B cell (primary cell): ENCODE results near the gene FKRP. TPM values are rescaled to one million over a fixed set of nuclear protein-coding genes. Genes with fewer than 3 reads are reported as not detected.

ENCODE experiments used
- ATAC-seq: fragments of 200-7000 bp; cut with Tn5 transposase; one replicate; pipeline ENCODE4 v1.10.0; 2021; ENCODE audit warnings: low read depth, mild to moderate bottlenecking, moderate number of reproducible peaks, moderate library complexity
- CTCF ChIA-PET: fragments of 350-600 bp; sonication (Branson Sonifier 250); formaldehyde crosslinking; loops from one replicate; lab custom pipeline; 2021; ENCODE audit warnings: antibody characterized with exemption, inconsistent platforms; lab: Charles Lee
- POLR2A ChIA-PET: fragments of 350-600 bp; sonication (Branson Sonifier 250); formaldehyde crosslinking; loops from one replicate; lab custom pipeline; 2021; ENCODE audit warnings: antibody characterized with exemption; lab: Charles Lee
- DNase-seq: peaks from one replicate; pipeline ENCODE4 v3.0.0; 2013
- H2AFZ ChIP-seq: 2 replicates; pipeline ENCODE4 v1.6.1; 2012; ENCODE audit warnings: mild to moderate bottlenecking, low read depth, low read length; ENCODE audit not compliant: insufficient read depth, poor library complexity, severe bottlenecking
- H3K27ac ChIP-seq, 2 donors: 1 replicate in 1 of 2; 2 replicates in 1 of 2; pipeline ENCODE4 v1.5.1; 2012 to 2013; ENCODE audit warnings: low read length in 2 of 2, mild to moderate bottlenecking in 2 of 2, moderate library complexity in 1 of 2
- H3K27me3 ChIP-seq, 4 experiments: fragments of 200-600 bp in 1 of 4; sonication (generic) in 1 of 4; replicated peaks in 1 of 4; 1 replicate in 2 of 4; 2 replicates in 2 of 4; pipeline versions ENCODE4 v1.6.1 to v1.7.0; 2013 to 2016; ENCODE audit warnings: low read length in 3 of 4, mild to moderate bottlenecking in 2 of 4, mixed read lengths in 1 of 4, moderate library complexity in 1 of 4; ENCODE audit not compliant: insufficient read depth in 4 of 4, control insufficient read depth in 3 of 4; ENCODE audit errors: control extremely low read depth in 1 of 4
- H3K36me3 ChIP-seq, 2 experiments: replicated peaks in 1 of 2; 1 replicate in 1 of 2; 2 replicates in 1 of 2; pipeline versions ENCODE4 v1.6.1 to v1.7.1; 2013; ENCODE audit warnings: low read length in 1 of 2; ENCODE audit not compliant: insufficient read depth in 2 of 2, control insufficient read depth in 1 of 2; ENCODE audit errors: control extremely low read depth in 1 of 2, extremely low read depth in 1 of 2
- H3K4me1 ChIP-seq, 2 donors: fragments of 200-600 bp in 1 of 2; sonication (generic) in 1 of 2; 1 replicate in 1 of 2; 2 replicates in 1 of 2; pipeline versions ENCODE4 v1.5.1 to v1.6.1; 2013 to 2017; ENCODE audit warnings: low read length in 2 of 2; ENCODE audit not compliant: control insufficient read depth in 2 of 2, insufficient read depth in 2 of 2
- H3K4me2 ChIP-seq: replicated peaks from 2 replicates; pipeline ENCODE3; 2012; ENCODE audit warnings: mild to moderate bottlenecking, low read depth, low read length; ENCODE audit not compliant: poor library complexity, severe bottlenecking
- H3K4me3 ChIP-seq, 5 experiments: fragments of 200-600 bp in 1 of 5; sonication (generic) in 1 of 5; 1 replicate in 3 of 5; 2 replicates in 2 of 5; pipeline versions ENCODE4 v1.5.1 to v1.7.0; 2011 to 2016; ENCODE audit warnings: low read length in 4 of 5, mild to moderate bottlenecking in 4 of 5, low read depth in 2 of 5, control low read depth in 1 of 5, moderate library complexity in 1 of 5; ENCODE audit not compliant: insufficient read depth in 1 of 5; ENCODE audit errors: control extremely low read depth in 1 of 5, extremely low read depth in 1 of 5
- H3K79me2 ChIP-seq: fragments of 200-600 bp; sonication (generic); one replicate; pipeline ENCODE4 v1.6.0; 2016; ENCODE audit warnings: low read length; ENCODE audit not compliant: control insufficient read depth, insufficient read depth
- H3K9ac ChIP-seq: fragments of 200-600 bp; sonication (generic); 2 replicates; pipeline ENCODE4 v1.6.1; 2017; ENCODE audit warnings: mild to moderate bottlenecking, low read length, moderate library complexity
- H3K9me3 ChIP-seq, 3 donors: one replicate each; pipeline versions ENCODE4 v1.6.1 to v1.7.1; 2013; ENCODE audit warnings: low read length in 2 of 3; ENCODE audit not compliant: control insufficient read depth in 2 of 3, insufficient read depth in 1 of 3; ENCODE audit errors: control extremely low read depth in 1 of 3
- H4K20me1 ChIP-seq: 2 replicates; pipeline ENCODE4 v1.6.0; 2012; ENCODE audit warnings: mild to moderate bottlenecking, low read length; ENCODE audit not compliant: insufficient read depth, control insufficient read depth, poor library complexity, severe bottlenecking
- H3K27ac Mint-ChIP-seq: one replicate; pipeline ENCODE4 v1.8.0; 2021; ENCODE audit warnings: mixed read lengths
- H3K27me3 Mint-ChIP-seq: one replicate; pipeline ENCODE4 v1.8.0; 2021; ENCODE audit warnings: mixed read lengths
- H3K4me1 Mint-ChIP-seq: one replicate; pipeline ENCODE4 v1.8.0; 2021; ENCODE audit warnings: mixed read lengths
- H3K4me3 Mint-ChIP-seq: one replicate; pipeline ENCODE4 v1.8.0; 2021; ENCODE audit warnings: mixed read lengths
- H3K9me3 Mint-ChIP-seq: one replicate; pipeline ENCODE4 v1.8.0; 2022; ENCODE audit warnings: mixed read lengths; ENCODE audit not compliant: insufficient read depth
- CTCF ChIP-seq: fragments of 200-600 bp; IDR thresholded peaks from one replicate; pipeline ENCODE4 v1.8.0; 2022; ENCODE audit warnings: antibody characterized with exemption, mild to moderate bottlenecking
- EZH2 ChIP-seq: IDR thresholded peaks from 2 replicates; pipeline ENCODE4 v1.6.1; 2012; ENCODE audit warnings: borderline replicate concordance, low read depth, mild to moderate bottlenecking, moderate library complexity, low read length; ENCODE audit not compliant: insufficient read depth, poor library complexity, severe bottlenecking
- WGBS: methylation state at CpG from one replicate; pipeline ENCODE4 v1.1.5; 2013; ENCODE audit warnings: missing lambda C conversion rate; ENCODE audit not compliant: insufficient coverage; 5-methylcytosine and 5-hydroxymethylcytosine counted together
- intact Hi-C: fragments of 100-400 bp; cut with micrococcal nuclease; formaldehyde crosslinking; loops from one replicate; pipeline ENCODE4 v1.10.0; 2022
- polyA plus RNA-seq: library from polyadenylated mRNA; depleted of rRNA; stranded (reverse); fragments of >200 nt; gene quantifications from 2 replicates; pipeline ENCODE4 v1.2.3, GENCODE V29; 2012
- total RNA-seq, 2 donors: library from RNA; stranded (reverse); fragments of 120-200 nt in 1 of 2; gene quantifications; 1 replicate in 1 of 2; 2 replicates in 1 of 2; pipeline versions ENCODE4 v1.2.3 to v1.2.4, GENCODE V29; 2013 to 2022

The FKRP gene
- total and polyA plus RNA-seq, 2 donors (not counting 1 experiment from before 2014, with no cell fraction given), result 30.2 to 38.8 TPM

- H3K4me1 ChIP-seq, result peaks cover 8 to 10% of the 10 kb centered on the region in 2 donors
- Mint-ChIP-seq H3K4me3 (no peak overlapping the region), H3K27ac (no peak overlapping the region), H3K9me3 (no peaks in the 10 kb centered on the region), H3K27me3 (no peaks in the 10 kb centered on the region), H3K4me1 (peaks cover 23% of the 10 kb centered on the region)
- intact Hi-C loops, result no loop called here
- peaks cover 48% of the 10 kb centered on the region for H3K79me2 ChIP-seq
- CTCF ChIA-PET, result interaction anchor here (0.5 to 1.6 kb wide), 4 partner anchors 21 to 211 kb away, joined by 3 to 12 read pairs (median 3); no protein-coding TSS in a partner anchor
- peaks cover 63% of the 10 kb centered on the region for H4K20me1 ChIP-seq
- ATAC-seq, result no peak
- H3K4me2 ChIP-seq, result no peak overlapping the region
- H3K27me3 ChIP-seq, result no peaks in the 10 kb centered on the region
- H3K9me3 ChIP-seq, result no peaks in the 10 kb centered on the region
- POLR2A ChIA-PET, result interaction anchor here (0.6 kb wide), 1 partner anchor 326 kb away, joined by 4 read pairs; no protein-coding TSS in a partner anchor
- no peak overlapping the region for H3K4me3 ChIP-seq
- peaks cover 1 to 79% of the 10 kb centered on the region in 2 experiments for H3K36me3 ChIP-seq
- TF ChIP-seq CTCF, result no peak
- TF ChIP-seq EZH2, result no peak
- DNase-seq, result no peak
- H3K27ac ChIP-seq, result no peak overlapping the region
- WGBS, result 94% methylated on average over 21 of the region's 23 CpGs
- H3K9ac ChIP-seq, result no peak overlapping the region
- H2AFZ ChIP-seq, result no peak overlapping the region
Observed at GRCh38 chr19:46732966-46733689, 12.7 kb upstream of the FKRP start.

- Histone ChIP-seq H3K36me3 (peaks cover 4 to 80% of the 10 kb centered on the region in 2 experiments), H3K4me2 (no peak overlapping the region), H3K79me2 (peaks cover 48% of the 10 kb centered on the region), H3K4me3 (no peak overlapping the region), H3K27me3 (no peaks in the 10 kb centered on the region), H4K20me1 (peaks cover 63% of the 10 kb centered on the region), H3K27ac (no peak overlapping the region), H2AFZ (no peak overlapping the region), H3K9me3 (no peaks in the 10 kb centered on the region), H3K9ac (no peak overlapping the region), H3K4me1 (peaks cover 2 to 3% of the 10 kb centered on the region in 2 donors)
- intact Hi-C loops, result no loop called here
- Mint-ChIP-seq H3K4me1 (peaks cover 17% of the 10 kb centered on the region), H3K27me3 (no peaks in the 10 kb centered on the region), H3K9me3 (no peaks in the 10 kb centered on the region), H3K4me3 (no peak overlapping the region), H3K27ac (no peak overlapping the region)
- DNase-seq (no peak), ATAC-seq (no peak)
- POLR2A ChIA-PET, result interaction anchor here (0.6 kb wide), 1 partner anchor 325 kb away, joined by 4 read pairs; no protein-coding TSS in a partner anchor
- TF ChIP-seq CTCF (no peak), EZH2 (no peak)
- WGBS, result 96% methylated on average over 7 of the region's 11 CpGs
- CTCF ChIA-PET, result interaction anchor here (0.6 to 1.6 kb wide), 5 partner anchors 11 to 196 kb away, joined by 3 to 12 read pairs (median 3); no protein-coding TSS in a partner anchor
Observed at GRCh38 chr19:46733690-46734292, 12.1 kb upstream of the FKRP start.
